Stomach (tissue), 9 donors: ENCODE results near the gene ZFP1. TPM values are rescaled to one million over a fixed set of nuclear protein-coding genes. Genes with fewer than 3 reads are reported as not detected.
"Not testable (repeated sequence)": the region's sequence is repeated elsewhere in the genome, so short reads cannot be mapped to it uniquely, and the experiment has no call there.

ENCODE experiments used
- DNase-seq, 2 donors: peaks; one replicate each; pipeline versions ENCODE4 v3.0.0 to v3.0.0-alpha.2; 2013 to 2019
- H3K27ac ChIP-seq, 5 donors: fragments of 200-600 bp in 4 of 5; sonication (generic) in 4 of 5; one replicate each; pipeline ENCODE4 v1.5.1; 2013 to 2019; ENCODE audit warnings: mild to moderate bottlenecking in 1 of 5, moderate library complexity in 1 of 5
- H3K27me3 ChIP-seq, 3 donors: fragments of 200-600 bp; sonication (generic); one replicate each; pipeline ENCODE4 v1.5.1; 2017 to 2019; ENCODE audit warnings: mixed run types in 1 of 3
- H3K36me3 ChIP-seq, 4 donors: fragments of 200-600 bp; sonication (generic); 1 replicate in 3 of 4; 2 replicates in 1 of 4; pipeline ENCODE4 v1.5.1; 2016 to 2019
- H3K4me1 ChIP-seq, 4 donors: fragments of 200-600 bp; sonication (generic); one replicate each; pipeline ENCODE4 v1.5.1; 2016 to 2019
- H3K4me3 ChIP-seq, 4 donors: fragments of 200-600 bp; sonication (generic) in 3 of 4; one replicate each; pipeline ENCODE4 v1.5.1; 2016 to 2019; ENCODE audit warnings: mild to moderate bottlenecking in 1 of 4
- H3K9me3 ChIP-seq, 4 donors: fragments of 200-600 bp; sonication (generic); one replicate each; pipeline ENCODE4 v1.5.1; 2016 to 2019
- CTCF ChIP-seq, 7 experiments: fragments of 450-650 bp in 4 of 7; fragments of 200-600 bp in 3 of 7; sonication (generic) in 3 of 7; IDR thresholded peaks; one replicate each; pipeline ENCODE4 v1.5.1; 2016 to 2019; ENCODE audit warnings: antibody characterized with exemption in 7 of 7, control low read depth in 2 of 7, mild to moderate bottlenecking in 1 of 7
- EP300 ChIP-seq: sonication (generic); formaldehyde crosslinking; IDR thresholded peaks from one replicate; pipeline ENCODE4 v1.6.1; 2017; ENCODE audit warnings: antibody characterized with exemption
- POLR2A ChIP-seq, 4 donors: fragments of 450-650 bp; IDR thresholded peaks; one replicate each; pipeline ENCODE4 v1.6.1; 2016; ENCODE audit warnings: antibody characterized with exemption in 4 of 4, control low read depth in 2 of 4, mild to moderate bottlenecking in 1 of 4, moderate library complexity in 1 of 4
- POLR2AphosphoS5 ChIP-seq, 3 donors: sonication (generic); formaldehyde crosslinking; IDR thresholded peaks; one replicate each; pipeline ENCODE4 v1.6.1; 2016; ENCODE audit warnings: antibody characterized with exemption in 3 of 3
- WGBS, 5 donors: extraction: QIAGEN DNeasy Blood & Tissue Kit in 3 of 5; methylation state at CpG; one replicate each; pipeline versions ENCODE4 v1.1.5 to v1.1.7; 2013 to 2018; 5-methylcytosine and 5-hydroxymethylcytosine counted together
- intact Hi-C: fragments of 100-400 bp; cut with DNase I; formaldehyde crosslinking; loops from one replicate; pipeline ENCODE4 v1.15.1; 2023; ENCODE audit warnings: low total_unique reads
- polyA plus RNA-seq, 3 donors: library from polyadenylated mRNA; stranded (reverse); fragments of 200-250 nt; gene quantifications; one replicate each; pipeline ENCODE4 v1.2.3, GENCODE V29; 2013
- total RNA-seq, 5 donors: library from RNA; depleted of rRNA; stranded (reverse); fragments of >200 nt; gene quantifications; one replicate each; pipeline versions ENCODE4 v1.1.0 to v1.2.3, GENCODE V29; 2014 to 2016
- donor health status: healthy with polysubstance abuse.
- donor health status: Bipolar disorder and iron deficiency.
- donor health status: healthy.

The ZFP1 gene
- total and polyA plus RNA-seq, 8 donors = 2.7 to 29.2 (median 5.2) TPM; not detected in 1

DNA sequence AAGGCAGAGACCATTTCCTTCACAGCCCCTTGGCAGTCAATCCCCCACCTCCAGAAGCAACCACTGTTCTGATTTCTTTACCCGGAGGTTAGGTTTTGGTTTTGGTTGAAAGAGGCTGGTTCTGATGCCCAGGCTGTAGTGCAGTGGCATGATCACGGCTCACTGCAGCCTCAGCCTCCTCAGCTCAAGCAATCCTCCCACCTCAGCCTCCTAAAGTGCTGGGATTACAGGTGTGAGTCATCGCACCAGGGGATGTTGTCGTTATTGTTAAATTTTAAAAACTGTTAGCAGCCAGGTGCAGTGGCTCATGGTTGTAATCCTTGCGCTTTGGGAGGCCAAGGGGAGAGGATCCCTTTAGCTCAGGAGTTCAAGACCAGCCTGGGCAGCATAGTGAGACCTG lies 61.6 kb downstream of the ZFP1 start:
- WGBS, 5 donors = 83 to 90% (median 88%) methylated on average over 5 of the region's 5 CpGs
- Histone ChIP-seq H3K27me3 (peaks cover 0 to 9% (median 0%) of the 10 kb centered on the region in 3 donors), H3K9me3 (no peaks in the 10 kb centered on the region), H3K4me1 (no peaks in the 10 kb centered on the region), H3K4me3 (no peak overlapping the region), H3K36me3 (no peaks in the 10 kb centered on the region), H3K27ac (no peak overlapping the region)
- intact Hi-C loops = loop anchor here (10.0 kb wide), 1 partner anchor 185 kb away; no protein-coding TSS in a partner anchor
- TF ChIP-seq POLR2AphosphoS5 (IDR thresholded peaks at IDR 0.05) (no peak), POLR2A (IDR thresholded peaks at IDR 0.05) (no peak), CTCF (IDR thresholded peaks at IDR 0.05) (no peak), EP300 (no peak)
- DNase-seq = no peak

- intact Hi-C loops, H3K9me3 ChIP-seq, H3K4me1 ChIP-seq, H3K27me3 ChIP-seq, H3K36me3 ChIP-seq, H3K27ac ChIP-seq, H3K4me3 ChIP-seq, DNase-seq: not testable (repeated sequence)
- WGBS, 5 donors = 83 to 88% (median 87%) methylated on average over 10 of the region's 10 CpGs
These were observed 63.0 kb downstream of the ZFP1 start for GRCh38 chr16:75211286-75211685.

DNA sequence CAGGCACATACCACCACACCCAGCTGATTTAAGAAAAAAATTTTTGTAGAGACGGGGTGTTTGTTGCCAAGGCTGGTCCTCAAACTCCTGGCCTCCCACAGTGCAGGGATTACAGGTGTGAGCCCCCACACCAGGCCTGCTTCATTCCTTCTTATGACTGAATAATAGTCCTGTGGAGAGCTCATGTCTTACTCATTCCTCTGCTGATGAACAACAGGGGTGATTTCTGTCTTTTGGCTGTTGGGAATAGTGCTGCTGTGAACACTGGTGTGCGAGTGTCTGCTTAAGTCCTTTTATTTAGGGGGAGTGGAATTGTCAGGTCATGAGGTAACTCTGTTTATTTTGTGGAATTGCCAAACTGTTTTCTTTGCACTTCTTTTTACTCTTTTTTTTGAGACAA lies 67.8 kb downstream of the ZFP1 start:
- DNase-seq = no peak
- Histone ChIP-seq H3K27me3 (no peaks in the 10 kb centered on the region), H3K36me3 (no peaks in the 10 kb centered on the region), H3K4me3 (no peak overlapping the region), H3K4me1 (peaks cover 0 to 9% (median 2%) of the 10 kb centered on the region in 4 donors), H3K9me3 (no peaks in the 10 kb centered on the region), H3K27ac (no peak overlapping the region)
- 74 to 88% (median 76%) methylated on average over 2 of the region's 2 CpGs for WGBS, 5 donors
- TF ChIP-seq CTCF (IDR thresholded peaks at IDR 0.05) (no peak), POLR2A (IDR thresholded peaks at IDR 0.05) (no peak), POLR2AphosphoS5 (IDR thresholded peaks at IDR 0.05) (no peak), EP300 (no peak)
- intact Hi-C loops = no loop called here

GRCh38 chr16:75216576-75216975 lies 68.3 kb downstream of the ZFP1 start:
- Histone ChIP-seq H3K9me3 (no peaks in the 10 kb centered on the region), H3K27ac (no peak overlapping the region), H3K4me1 (peaks cover 0 to 9% (median 2%) of the 10 kb centered on the region in 4 donors), H3K4me3 (no peak overlapping the region), H3K27me3 (no peaks in the 10 kb centered on the region), H3K36me3 (no peaks in the 10 kb centered on the region)
- 84 to 91% (median 84%) methylated on average over 7 of the region's 7 CpGs for WGBS, 5 donors
- no peak for TF ChIP-seq POLR2AphosphoS5 (IDR thresholded peaks at IDR 0.05)
- TF ChIP-seq EP300 = no peak
- no peak for TF ChIP-seq POLR2A (IDR thresholded peaks at IDR 0.05)
- intact Hi-C loops = no loop called here
- DNase-seq = no peak

- H3K4me1 ChIP-seq = peaks cover 0 to 9% (median 2%) of the 10 kb centered on the region in 4 donors
- intact Hi-C loops = no loop called here
- H3K9me3 ChIP-seq = no peaks in the 10 kb centered on the region
- no peaks in the 10 kb centered on the region for H3K36me3 ChIP-seq
- no peaks in the 10 kb centered on the region for H3K27me3 ChIP-seq
- DNase-seq = no peak
- H3K27ac ChIP-seq = no peak overlapping the region
- no peak overlapping the region for H3K4me3 ChIP-seq
- WGBS, 5 donors = 83 to 93% (median 90%) methylated on average over 11 of the region's 11 CpGs
- TF ChIP-seq EP300 (no peak), CTCF (IDR thresholded peaks at IDR 0.05) (no peak), POLR2AphosphoS5 (IDR thresholded peaks at IDR 0.05) (no peak), POLR2A (IDR thresholded peaks at IDR 0.05) (no peak)
These were observed 69.1 kb downstream of the ZFP1 start for GRCh38 chr16:75217389-75217851.
